ENCODE measurements around the gene IKZF1.
A peak's percentile ranks its signal among the peaks of the same experiment; 100 is the strongest.

IKZF1 gene

DNA sequence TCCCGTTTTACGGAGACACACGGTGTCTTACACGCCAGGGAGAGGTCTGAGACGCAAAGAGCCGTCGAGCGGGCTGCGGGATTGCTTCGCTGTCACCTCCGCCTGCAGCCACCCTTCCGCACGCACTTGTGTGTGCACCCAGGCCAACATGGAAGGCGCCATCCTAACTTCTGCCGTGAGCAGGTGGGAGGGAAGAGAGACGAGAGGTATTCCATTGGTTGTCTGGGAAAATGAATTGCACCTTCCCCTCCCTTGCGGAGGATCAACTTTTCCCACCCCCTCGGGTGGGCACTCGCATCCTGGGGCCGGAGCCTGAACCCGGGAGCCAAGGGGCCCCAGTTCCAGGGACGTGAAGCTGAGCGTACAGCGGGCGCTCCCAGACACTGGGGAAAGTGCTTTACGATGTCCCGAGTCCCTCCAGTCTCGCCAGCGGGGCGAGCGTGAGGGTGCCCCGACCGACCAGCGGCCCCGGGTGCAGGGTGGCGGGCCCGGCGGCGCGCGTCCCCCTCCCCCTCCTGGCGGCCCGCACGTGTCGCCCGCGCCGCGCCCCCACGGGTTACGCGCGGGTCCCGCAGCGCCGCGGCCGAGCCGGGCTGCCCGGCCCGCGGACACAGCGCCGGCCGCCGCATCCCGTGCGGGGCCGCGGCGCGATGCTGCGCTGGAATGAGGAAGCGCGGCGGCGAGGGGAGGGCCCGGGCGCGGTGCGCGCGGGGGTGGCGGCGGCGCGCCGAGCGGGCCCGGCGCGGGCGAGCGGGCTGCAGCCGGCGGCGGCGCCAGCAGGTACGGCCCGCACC is 984 bp upstream of the IKZF1 start:
- H3K4me1 ChIP-seq (ENCODE audit: low read length) = peaks cover 58% of the 10 kb centered on the region
- peaks cover 30% of the 10 kb centered on the region for H3K36me3 ChIP-seq (replicated peaks; ENCODE audit: low read depth, low read length)
- H3K27ac ChIP-seq (ENCODE audit: low read length) = peak overlapping the region; percentile 96
- TF ChIP-seq EZH2phosphoT487 (IDR thresholded peaks at IDR 0.05; ENCODE audit: low read depth) = no peak
- TF ChIP-seq, protein P1, sequence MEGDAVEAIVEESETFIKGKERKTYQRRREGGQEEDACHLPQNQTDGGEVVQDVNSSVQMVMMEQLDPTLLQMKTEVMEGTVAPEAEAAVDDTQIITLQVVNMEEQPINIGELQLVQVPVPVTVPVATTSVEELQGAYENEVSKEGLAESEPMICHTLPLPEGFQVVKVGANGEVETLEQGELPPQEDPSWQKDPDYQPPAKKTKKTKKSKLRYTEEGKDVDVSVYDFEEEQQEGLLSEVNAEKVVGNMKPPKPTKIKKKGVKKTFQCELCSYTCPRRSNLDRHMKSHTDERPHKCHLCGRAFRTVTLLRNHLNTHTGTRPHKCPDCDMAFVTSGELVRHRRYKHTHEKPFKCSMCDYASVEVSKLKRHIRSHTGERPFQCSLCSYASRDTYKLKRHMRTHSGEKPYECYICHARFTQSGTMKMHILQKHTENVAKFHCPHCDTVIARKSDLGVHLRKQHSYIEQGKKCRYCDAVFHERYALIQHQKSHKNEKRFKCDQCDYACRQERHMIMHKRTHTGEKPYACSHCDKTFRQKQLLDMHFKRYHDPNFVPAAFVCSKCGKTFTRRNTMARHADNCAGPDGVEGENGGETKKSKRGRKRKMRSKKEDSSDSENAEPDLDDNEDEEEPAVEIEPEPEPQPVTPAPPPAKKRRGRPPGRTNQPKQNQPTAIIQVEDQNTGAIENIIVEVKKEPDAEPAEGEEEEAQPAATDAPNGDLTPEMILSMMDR (IDR thresholded peaks at IDR 0.05; ENCODE audit: low read depth, low read length) = no peak
- peak overlapping the region; percentile 98 for H3K9ac ChIP-seq (ENCODE audit: low read length)
- H4K20me1 ChIP-seq (ENCODE audit: insufficient read depth, low read length) = no peaks in the 10 kb centered on the region
- H3K9me3 ChIP-seq (ENCODE audit: insufficient read depth, low read length) = no peaks in the 10 kb centered on the region
- H3K4me3 ChIP-seq (ENCODE audit: low read length) = peak overlapping the region; percentile 88
- no peak overlapping the region for H2AFZ ChIP-seq (ENCODE audit: low read depth, low read length)
- H3K4me2 ChIP-seq (ENCODE audit: low read length) = peak overlapping the region; percentile 98
- peaks cover 66% of the 10 kb centered on the region for H3K79me2 ChIP-seq (ENCODE audit: low read length)
- no peaks in the 10 kb centered on the region for H3K27me3 ChIP-seq (ENCODE audit: low read depth, low read length)

DNA sequence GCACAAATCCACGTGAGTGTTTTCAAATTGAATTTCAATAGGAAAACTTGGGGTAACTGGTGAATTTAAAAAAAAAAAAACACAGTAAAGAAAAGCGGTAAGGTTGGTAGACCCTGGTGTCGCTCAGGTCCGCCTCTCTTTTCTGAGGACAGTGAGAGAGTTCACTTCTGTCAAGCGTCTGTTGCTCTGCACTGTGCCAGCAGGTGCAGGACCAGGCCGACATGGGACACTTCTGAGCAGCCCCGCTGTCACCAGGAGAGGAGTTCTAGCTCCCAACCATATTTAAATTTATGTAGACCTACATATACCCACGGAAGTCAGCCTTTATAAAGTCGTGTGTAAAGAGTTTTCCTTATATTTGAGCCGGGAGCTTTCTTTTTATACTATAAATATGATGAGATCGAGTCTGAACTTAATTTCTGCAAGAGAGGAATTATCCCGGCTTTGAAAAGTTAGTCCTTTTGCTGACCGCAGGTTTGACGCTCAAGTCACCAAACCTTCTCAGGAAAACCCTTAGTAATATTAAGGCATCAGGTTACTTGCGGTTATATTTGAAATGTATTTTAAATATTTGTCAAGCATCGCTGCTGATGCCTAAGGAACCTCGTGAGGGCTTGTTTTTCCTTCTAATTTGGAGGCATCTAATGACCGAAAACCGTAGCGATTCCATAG is 531 bp downstream of the IKZF1 start:
- Histone ChIP-seq H4K20me1 (ENCODE audit: insufficient read depth, low read length) (no peaks in the 10 kb centered on the region), H3K79me2 (ENCODE audit: low read length) (peaks cover 82% of the 10 kb centered on the region), H2AFZ (ENCODE audit: low read depth, low read length) (no peak overlapping the region), H3K4me3 (ENCODE audit: low read length) (peak overlapping the region; percentile 88), H3K27ac (ENCODE audit: low read length) (peak overlapping the region; percentile 96), H3K4me2 (ENCODE audit: low read length) (peak overlapping the region; percentile 98), H3K36me3 (replicated peaks; ENCODE audit: low read depth, low read length) (peaks cover 45% of the 10 kb centered on the region), H3K4me1 (ENCODE audit: low read length) (peaks cover 54% of the 10 kb centered on the region), H3K9ac (ENCODE audit: low read length) (peak overlapping the region; percentile 98), H3K27me3 (ENCODE audit: low read depth, low read length) (no peaks in the 10 kb centered on the region), H3K9me3 (ENCODE audit: insufficient read depth, low read length) (no peaks in the 10 kb centered on the region)
- TF ChIP-seq EZH2phosphoT487 (IDR thresholded peaks at IDR 0.05; ENCODE audit: low read depth) = no peak
- TF ChIP-seq, protein P1 (IDR thresholded peaks at IDR 0.05; ENCODE audit: low read depth, low read length) = no peak

DNA sequence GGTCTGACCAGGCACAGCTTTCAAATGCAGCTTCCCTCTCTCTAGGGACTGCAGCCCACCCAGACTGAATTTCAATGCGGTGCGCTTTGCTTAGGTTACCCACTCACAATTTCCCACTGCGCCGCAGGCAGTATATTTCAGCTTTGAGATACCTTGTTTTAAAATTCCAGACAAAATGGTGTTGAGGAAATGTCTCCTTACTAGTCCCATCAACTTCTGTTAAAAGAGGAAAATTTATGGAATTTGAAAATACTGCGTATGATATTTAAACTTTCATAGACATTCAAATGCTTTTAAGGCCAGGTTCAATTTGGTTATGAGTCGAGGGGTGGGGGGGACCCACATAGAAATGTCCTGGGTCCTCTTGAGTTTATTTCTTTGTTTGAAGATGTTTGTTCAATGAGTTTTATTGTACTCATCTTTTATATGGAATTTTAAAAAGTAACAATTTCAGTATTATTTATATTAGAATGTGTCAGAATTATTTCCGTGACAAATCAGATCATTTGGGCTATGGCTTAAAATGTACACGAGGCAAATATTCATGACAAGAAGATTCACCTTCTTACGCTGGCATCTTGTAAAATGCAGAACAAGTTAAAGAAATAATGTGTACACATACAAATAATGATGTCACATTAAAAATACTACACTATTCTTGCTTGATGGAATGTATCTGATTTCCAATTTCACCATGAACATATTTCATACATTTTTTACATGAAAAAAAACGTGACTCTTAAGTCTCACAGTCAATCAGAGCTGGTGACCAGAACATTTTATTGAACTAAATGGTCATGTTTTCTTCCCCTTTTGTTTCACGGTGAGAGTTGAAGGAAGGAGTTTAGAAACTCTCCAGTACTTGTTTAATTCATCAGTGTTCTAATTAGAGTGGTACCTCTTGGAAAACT is 1.3 kb downstream of the IKZF1 start:
- H3K27me3 ChIP-seq (ENCODE audit: low read depth, low read length) = no peaks in the 10 kb centered on the region
- H3K4me1 ChIP-seq (ENCODE audit: low read length) = peaks cover 51% of the 10 kb centered on the region
- peaks cover 46% of the 10 kb centered on the region for H3K36me3 ChIP-seq (replicated peaks; ENCODE audit: low read depth, low read length)
- H3K9me3 ChIP-seq (ENCODE audit: insufficient read depth, low read length) = no peaks in the 10 kb centered on the region
- H3K4me3 ChIP-seq (ENCODE audit: low read length) = peak overlapping the region; percentile 88
- H3K27ac ChIP-seq (ENCODE audit: low read length) = peak overlapping the region; percentile 96
- H3K79me2 ChIP-seq (ENCODE audit: low read length) = peaks cover 89% of the 10 kb centered on the region
- no peaks in the 10 kb centered on the region for H4K20me1 ChIP-seq (ENCODE audit: insufficient read depth, low read length)
- TF ChIP-seq EZH2phosphoT487 (IDR thresholded peaks at IDR 0.05; ENCODE audit: low read depth) = no peak
- TF ChIP-seq, protein P1 (IDR thresholded peaks at IDR 0.05; ENCODE audit: low read depth, low read length) = no peak
- peak overlapping the region; percentile 98 for H3K4me2 ChIP-seq (ENCODE audit: low read length)
- H2AFZ ChIP-seq (ENCODE audit: low read depth, low read length) = no peak overlapping the region
- H3K9ac ChIP-seq (ENCODE audit: low read length) = peak overlapping the region; percentile 98

Data from OCI-LY3 (cell line).